Keratinocyte (primary cell): ENCODE results near the gene NXPH4. TPM values are rescaled to one million over a fixed set of nuclear protein-coding genes. Genes with fewer than 3 reads are reported as not detected.

ENCODE experiments used
- DNase-seq: peaks from one replicate; pipeline ENCODE4 v3.0.0-alpha.2; 2011; ENCODE audit warnings: low read depth, missing footprints, low spot score
- FAIRE-seq: peaks from 2 replicates; lab custom pipeline; 2011; peaks lifted over from hg19 to GRCh38; lab: Jason Lieb, UNC
- H2AFZ ChIP-seq: 2 replicates; pipeline ENCODE4 v1.6.0; 2012; ENCODE audit warnings: low read length, control low read depth, inconsistent platforms; ENCODE audit not compliant: control insufficient read depth
- H3K27ac ChIP-seq: 2 replicates; pipeline ENCODE4 v1.5.1; 2011; ENCODE audit warnings: low read length; ENCODE audit not compliant: control insufficient read depth, insufficient read depth
- H3K27me3 ChIP-seq: 3 replicates; pipeline ENCODE4 v1.6.0; 2011; ENCODE audit warnings: low read length; ENCODE audit not compliant: control insufficient read depth, insufficient read depth; ENCODE audit errors: extremely low read depth
- H3K36me3 ChIP-seq, 2 experiments: 2 replicates in 1 of 2; 3 replicates in 1 of 2; pipeline ENCODE4 v1.5.1; 2011; ENCODE audit warnings: low read length in 2 of 2, mild to moderate bottlenecking in 1 of 2; ENCODE audit not compliant: control insufficient read depth in 2 of 2, insufficient read depth in 2 of 2; ENCODE audit errors: extremely low read depth in 1 of 2
- H3K4me1 ChIP-seq: 3 replicates; pipeline ENCODE4 v1.5.1; 2011; ENCODE audit warnings: low read length; ENCODE audit not compliant: control insufficient read depth, insufficient read depth; ENCODE audit errors: extremely low read depth
- H3K4me2 ChIP-seq: 3 replicates; pipeline ENCODE4 v1.6.0; 2011; ENCODE audit warnings: low read depth, low read length; ENCODE audit not compliant: control insufficient read depth, insufficient read depth; ENCODE audit errors: extremely low read depth
- H3K4me3 ChIP-seq, 3 experiments: fragments of 200-600 bp in 1 of 3; sonication (generic) in 1 of 3; 2 replicates in 2 of 3; 3 replicates in 1 of 3; pipeline ENCODE4 v1.5.1; 2011 to 2016; ENCODE audit warnings: low read length in 3 of 3, mild to moderate bottlenecking in 3 of 3, control low read depth in 2 of 3, inconsistent platforms in 1 of 3, low read depth in 1 of 3, mixed read lengths in 1 of 3, mixed run types in 1 of 3, moderate library complexity in 1 of 3; ENCODE audit not compliant: control insufficient read depth in 2 of 3, insufficient read depth in 2 of 3; ENCODE audit errors: extremely low read depth in 1 of 3
- H3K79me2 ChIP-seq: 2 replicates; pipeline ENCODE4 v1.6.0; 2012; ENCODE audit warnings: low read length; ENCODE audit not compliant: control insufficient read depth, insufficient read depth
- H3K9ac ChIP-seq: 3 replicates; pipeline ENCODE4 v1.6.0; 2011; ENCODE audit warnings: low read length; ENCODE audit not compliant: control insufficient read depth, insufficient read depth; ENCODE audit errors: extremely low read depth
- H3K9me1 ChIP-seq: 3 replicates; pipeline ENCODE4 v1.6.0; 2011; ENCODE audit warnings: low read length; ENCODE audit not compliant: control insufficient read depth, insufficient read depth; ENCODE audit errors: extremely low read depth
- H3K9me3 ChIP-seq: 2 replicates; pipeline ENCODE4 v1.5.1; 2012; ENCODE audit warnings: low read depth, low read length; ENCODE audit not compliant: control insufficient read depth
- H4K20me1 ChIP-seq: 3 replicates; pipeline ENCODE4 v1.6.0; 2011; ENCODE audit warnings: low read length; ENCODE audit not compliant: control insufficient read depth, insufficient read depth; ENCODE audit errors: extremely low read depth
- CTCF ChIP-seq, 3 experiments: IDR thresholded peaks in 1 of 3; conservative IDR thresholded peaks in 1 of 3; optimal IDR thresholded peaks in 1 of 3; 2 replicates in 2 of 3; 3 replicates in 1 of 3; pipeline versions ENCODE3 to v1.5.1; 2011; ENCODE audit warnings: low read length in 3 of 3, mild to moderate bottlenecking in 3 of 3, moderate library complexity in 2 of 3, control low read depth in 1 of 3, inconsistent platforms in 1 of 3; ENCODE audit not compliant: insufficient read depth in 2 of 3; ENCODE audit errors: extremely low read depth in 1 of 3
- EZH2 ChIP-seq: IDR thresholded peaks from one replicate; pipeline ENCODE4 v1.6.1; 2012; ENCODE audit warnings: inconsistent platforms, mild to moderate bottlenecking, low read length, moderate library complexity
- dilution Hi-C: fragments of 300-500 bp; cut with MboI; formaldehyde crosslinking; loops from one replicate; pipeline ENCODE4 v1.7.0; 2020; ENCODE audit warnings: low sequenced_read_pairs; ENCODE audit not compliant: extremely low pct_ligation_motif_present
- polyA plus RNA-seq, 5 experiments: library from polyadenylated mRNA; depleted of rRNA in 3 of 5; stranded (reverse) in 3 of 5; stranded (forward) in 1 of 5; unstranded in 1 of 5; fragments of >200 nt; gene quantifications; 1 replicate in 1 of 5; 2 replicates in 3 of 5; 3 replicates in 1 of 5; pipeline versions ENCODE4 v1.2.1 to v1.2.3, GENCODE V29; 2011 to 2012; ENCODE audit warnings: missing spikeins in 2 of 5, low read depth in 1 of 5, low replicate concordance in 1 of 5

The NXPH4 gene
- polyA plus RNA-seq, 1 donor (not counting 4 experiments of a cell fraction or from before 2014, with no cell fraction given): 0.97 TPM

- peaks cover 0 to 41% of the 10 kb centered on the region in 2 experiments for H3K36me3 ChIP-seq
- DNase-seq (no peak), FAIRE-seq (no peak)
- no peaks in the 10 kb centered on the region for H3K4me1 ChIP-seq
- H3K4me3 ChIP-seq: no peak overlapping the region
- no peaks in the 10 kb centered on the region for H3K27me3 ChIP-seq
- no peaks in the 10 kb centered on the region for H3K9me3 ChIP-seq
- H3K79me2 ChIP-seq: no peaks in the 10 kb centered on the region
- no peak overlapping the region for H3K4me2 ChIP-seq
- H3K27ac ChIP-seq: no peak overlapping the region
- dilution Hi-C loops: no loop called here
- no peak overlapping the region for H3K9ac ChIP-seq
- no peak overlapping the region for H2AFZ ChIP-seq
- no peaks in the 10 kb centered on the region for H4K20me1 ChIP-seq
- H3K9me1 ChIP-seq: no peaks in the 10 kb centered on the region
- TF ChIP-seq EZH2: no peak
These were observed 17.4 kb upstream of the NXPH4 start for GRCh38 chr12:57199191-57199590.

GRCh38 chr12:57200497-57200896 lies 16.1 kb upstream of the NXPH4 start:
- Histone ChIP-seq H3K9me3 (no peaks in the 10 kb centered on the region), H4K20me1 (no peaks in the 10 kb centered on the region), H3K4me3 (no peak overlapping the region), H3K9ac (no peak overlapping the region), H3K36me3 (peaks cover 0 to 34% of the 10 kb centered on the region in 2 experiments), H3K4me1 (no peaks in the 10 kb centered on the region), H3K4me2 (no peak overlapping the region), H3K79me2 (no peaks in the 10 kb centered on the region), H3K9me1 (no peaks in the 10 kb centered on the region), H3K27ac (no peak overlapping the region), H3K27me3 (no peaks in the 10 kb centered on the region), H2AFZ (no peak overlapping the region)
- DNase-seq (no peak), FAIRE-seq (no peak)
- TF ChIP-seq EZH2: no peak
- no peak for TF ChIP-seq CTCF (optimal IDR thresholded peaks at IDR 0.05 in 1 of 3, IDR thresholded peaks at IDR 0.05 in 1 of 3, conservative IDR thresholded peaks at IDR 0.05 in 1 of 3; ENCODE audit: extremely low read depth in 1 of 3, insufficient read depth in 2 of 3, low read length in 3 of 3)
- dilution Hi-C loops: no loop called here

GRCh38 chr12:57201219-57201618 lies 15.4 kb upstream of the NXPH4 start:
- TF ChIP-seq EZH2 (no peak), CTCF (optimal IDR thresholded peaks at IDR 0.05 in 1 of 3, IDR thresholded peaks at IDR 0.05 in 1 of 3, conservative IDR thresholded peaks at IDR 0.05 in 1 of 3; ENCODE audit: extremely low read depth in 1 of 3, insufficient read depth in 2 of 3, low read length in 3 of 3) (no peak)
- no peak for FAIRE-seq
- dilution Hi-C loops: no loop called here

More at GRCh38 chr12:57201219-57201618, 15.4 kb upstream of the NXPH4 start:
- Histone ChIP-seq H4K20me1 (no peaks in the 10 kb centered on the region), H3K79me2 (no peaks in the 10 kb centered on the region), H3K4me2 (no peak overlapping the region), H2AFZ (no peak overlapping the region), H3K9ac (no peak overlapping the region), H3K36me3 (peaks cover 0 to 35% of the 10 kb centered on the region in 2 experiments), H3K9me3 (no peaks in the 10 kb centered on the region), H3K4me1 (no peaks in the 10 kb centered on the region), H3K27ac (no peak overlapping the region), H3K9me1 (no peaks in the 10 kb centered on the region), H3K27me3 (no peaks in the 10 kb centered on the region), H3K4me3 (no peak overlapping the region)
- DNase-seq: no peak
